Memory B cell (primary cell): ENCODE measurements around the gene ECPAS.
A peak's percentile ranks its signal among the peaks of the same experiment; 100 is the strongest.
"Not testable (repeated sequence)": the region's sequence is repeated elsewhere in the genome, so short reads cannot be mapped to it uniquely, and the experiment has no call there.

Experiments
- ATAC-seq: fragments of 150-1000 bp; cut with Tn5 transposase; 2 replicates; pipeline ENCODE4 v1.10.0; 2021; ENCODE audit warnings: low read depth, mild to moderate bottlenecking, moderate library complexity
- DNase-seq, 2 donors: peaks; one replicate each; pipeline ENCODE4 v3.0.0; 2022; ENCODE audit warnings: low spot score in 2 of 2
- H3K27ac Mint-ChIP-seq: one replicate; pipeline ENCODE4 v1.8.0; 2022; ENCODE audit warnings: mild to moderate bottlenecking, moderate library complexity, mixed read lengths
- H3K27me3 Mint-ChIP-seq: one replicate; pipeline ENCODE4 v1.8.0; 2022; ENCODE audit warnings: mixed read lengths
- H3K36me3 Mint-ChIP-seq: one replicate; pipeline ENCODE4 v1.8.0; 2022; ENCODE audit warnings: mild to moderate bottlenecking, mixed read lengths
- H3K4me1 Mint-ChIP-seq: one replicate; pipeline ENCODE4 v1.8.0; 2022; ENCODE audit warnings: mixed read lengths
- H3K4me3 Mint-ChIP-seq: one replicate; pipeline ENCODE4 v1.8.0; 2022; ENCODE audit warnings: mild to moderate bottlenecking, moderate library complexity, mixed read lengths
- H3K9me3 Mint-ChIP-seq: one replicate; pipeline ENCODE4 v1.8.0; 2022; ENCODE audit warnings: mixed read lengths

Gene ECPAS

GRCh38 chr9:111455638-111456037, 28.5 kb downstream of the ECPAS start:
- H3K4me1 Mint-ChIP-seq: peaks cover 24% of the 10 kb centered on the region
- no peaks in the 10 kb centered on the region for H3K9me3 Mint-ChIP-seq
- peaks cover 4% of the 10 kb centered on the region for H3K36me3 Mint-ChIP-seq
- H3K27ac Mint-ChIP-seq: no peak overlapping the region
- DNase-seq (no peak), ATAC-seq (no peak)
- H3K27me3 Mint-ChIP-seq: no peaks in the 10 kb centered on the region
- H3K4me3 Mint-ChIP-seq: no peak overlapping the region

GRCh38 chr9:111454751-111455150, 29.4 kb downstream of the ECPAS start:
- no peak overlapping the region for H3K27ac Mint-ChIP-seq
- H3K4me1 Mint-ChIP-seq: peaks cover 25% of the 10 kb centered on the region

GRCh38 chr9:111451570-111451969, 32.6 kb downstream of the ECPAS start:
- H3K27me3 Mint-ChIP-seq: no peaks in the 10 kb centered on the region
- DNase-seq (no peak), ATAC-seq (no peak)
- H3K27ac Mint-ChIP-seq: no peak overlapping the region
- H3K36me3 Mint-ChIP-seq: peaks cover 16% of the 10 kb centered on the region
- H3K4me3 Mint-ChIP-seq: no peak overlapping the region
- peaks cover 8% of the 10 kb centered on the region for H3K4me1 Mint-ChIP-seq
- no peaks in the 10 kb centered on the region for H3K9me3 Mint-ChIP-seq

More at GRCh38 chr9:111454751-111455150, 29.4 kb downstream of the ECPAS start:
- DNase-seq: no peak
- Mint-ChIP-seq H3K4me3 (no peak overlapping the region), H3K36me3 (peaks cover 9% of the 10 kb centered on the region), H3K27me3 (no peaks in the 10 kb centered on the region), H3K9me3 (no peaks in the 10 kb centered on the region)
- no peak for ATAC-seq

- Mint-ChIP-seq H3K27ac (peak overlapping the region; percentile 28), H3K4me3 (no peak overlapping the region), H3K4me1 (peaks cover 4% of the 10 kb centered on the region), H3K27me3 (no peaks in the 10 kb centered on the region), H3K9me3 (no peaks in the 10 kb centered on the region), H3K36me3 (peaks cover 26% of the 10 kb centered on the region)
- ATAC-seq (no peak), DNase-seq (no peak)
Observed at GRCh38 chr9:111450124-111450523, 34.1 kb downstream of the ECPAS start.

GRCh38 chr9:111449705-111450104, 34.5 kb downstream of the ECPAS start:
- peaks cover 26% of the 10 kb centered on the region for H3K36me3 Mint-ChIP-seq
- no peak for ATAC-seq
- DNase-seq: no peak
- H3K4me1 Mint-ChIP-seq: peaks cover 4% of the 10 kb centered on the region
- H3K4me3 Mint-ChIP-seq: no peak overlapping the region
- H3K27me3 Mint-ChIP-seq: no peaks in the 10 kb centered on the region
- H3K9me3 Mint-ChIP-seq: no peaks in the 10 kb centered on the region
- H3K27ac Mint-ChIP-seq: no peak overlapping the region

- DNase-seq, H3K27ac Mint-ChIP-seq, H3K9me3 Mint-ChIP-seq, H3K4me1 Mint-ChIP-seq, H3K4me3 Mint-ChIP-seq, ATAC-seq, H3K27me3 Mint-ChIP-seq: not testable (repeated sequence)
- H3K36me3 Mint-ChIP-seq: peaks cover 36% of the 10 kb centered on the region
Observed at GRCh38 chr9:111445799-111446198, 38.4 kb downstream of the ECPAS start.

GRCh38 chr9:111443454-111443853, 40.7 kb downstream of the ECPAS start:
- Mint-ChIP-seq H3K4me3 (no peak overlapping the region), H3K4me1 (no peaks in the 10 kb centered on the region), H3K36me3 (peaks cover 36% of the 10 kb centered on the region), H3K27me3 (no peaks in the 10 kb centered on the region), H3K27ac (no peak overlapping the region), H3K9me3 (no peaks in the 10 kb centered on the region)
- ATAC-seq (no peak), DNase-seq (no peak)

- Mint-ChIP-seq H3K4me3 (no peak overlapping the region), H3K36me3 (peaks cover 36% of the 10 kb centered on the region), H3K4me1 (no peaks in the 10 kb centered on the region), H3K9me3 (no peaks in the 10 kb centered on the region), H3K27ac (no peak overlapping the region), H3K27me3 (no peaks in the 10 kb centered on the region)
- DNase-seq (no peak), ATAC-seq (no peak)
Observed at GRCh38 chr9:111442360-111443027, 41.7 kb downstream of the ECPAS start.

- ATAC-seq: no peak
- Mint-ChIP-seq H3K36me3 (peaks cover 29% of the 10 kb centered on the region), H3K27me3 (no peaks in the 10 kb centered on the region), H3K9me3 (no peaks in the 10 kb centered on the region), H3K4me3 (no peak overlapping the region), H3K4me1 (no peaks in the 10 kb centered on the region), H3K27ac (no peak overlapping the region)
- DNase-seq: no peak
Observed at GRCh38 chr9:111440226-111440625, 44.0 kb downstream of the ECPAS start.

- no peaks in the 10 kb centered on the region for H3K27me3 Mint-ChIP-seq
- no peak overlapping the region for H3K27ac Mint-ChIP-seq
- DNase-seq: no peak
- H3K36me3 Mint-ChIP-seq: peaks cover 24% of the 10 kb centered on the region
- H3K9me3 Mint-ChIP-seq: no peaks in the 10 kb centered on the region
- no peaks in the 10 kb centered on the region for H3K4me1 Mint-ChIP-seq
- no peak for ATAC-seq
- no peak overlapping the region for H3K4me3 Mint-ChIP-seq
Observed at GRCh38 chr9:111438541-111439235, 45.5 kb downstream of the ECPAS start.

GRCh38 chr9:111436571-111436970, 47.6 kb downstream of the ECPAS start:
- Mint-ChIP-seq H3K4me3 (no peak overlapping the region), H3K36me3 (peaks cover 24% of the 10 kb centered on the region), H3K27ac (no peak overlapping the region), H3K9me3 (no peaks in the 10 kb centered on the region), H3K4me1 (no peaks in the 10 kb centered on the region), H3K27me3 (no peaks in the 10 kb centered on the region)
- DNase-seq (no peak), ATAC-seq (no peak)

GRCh38 chr9:111433082-111433481, 51.1 kb downstream of the ECPAS start:
- DNase-seq (no peak), ATAC-seq (no peak)
- peaks cover 23% of the 10 kb centered on the region for H3K36me3 Mint-ChIP-seq
- H3K4me3 Mint-ChIP-seq: no peak overlapping the region
- H3K27ac Mint-ChIP-seq: no peak overlapping the region
- H3K9me3 Mint-ChIP-seq: no peaks in the 10 kb centered on the region
- no peaks in the 10 kb centered on the region for H3K4me1 Mint-ChIP-seq
- H3K27me3 Mint-ChIP-seq: no peaks in the 10 kb centered on the region

- H3K27me3 Mint-ChIP-seq: no peaks in the 10 kb centered on the region
- H3K9me3 Mint-ChIP-seq: no peaks in the 10 kb centered on the region
- DNase-seq (no peak), ATAC-seq (no peak)
- H3K4me1 Mint-ChIP-seq: no peaks in the 10 kb centered on the region
- peaks cover 29% of the 10 kb centered on the region for H3K36me3 Mint-ChIP-seq
- H3K4me3 Mint-ChIP-seq: no peak overlapping the region
- H3K27ac Mint-ChIP-seq: no peak overlapping the region
Observed at GRCh38 chr9:111431684-111432083, 52.5 kb downstream of the ECPAS start.

GRCh38 chr9:111429175-111429574, 55.0 kb downstream of the ECPAS start:
- Mint-ChIP-seq H3K4me3 (no peak overlapping the region), H3K27ac (no peak overlapping the region), H3K9me3 (no peaks in the 10 kb centered on the region), H3K4me1 (no peaks in the 10 kb centered on the region), H3K27me3 (no peaks in the 10 kb centered on the region), H3K36me3 (peaks cover 36% of the 10 kb centered on the region)
- DNase-seq (no peak), ATAC-seq (no peak)

GRCh38 chr9:111427186-111427585, 57.0 kb downstream of the ECPAS start:
- no peaks in the 10 kb centered on the region for H3K9me3 Mint-ChIP-seq
- H3K27me3 Mint-ChIP-seq: no peaks in the 10 kb centered on the region
- DNase-seq (no peak), ATAC-seq (no peak)
- H3K27ac Mint-ChIP-seq: no peak overlapping the region
- peaks cover 45% of the 10 kb centered on the region for H3K36me3 Mint-ChIP-seq
- H3K4me3 Mint-ChIP-seq: no peak overlapping the region
- H3K4me1 Mint-ChIP-seq: no peaks in the 10 kb centered on the region
